Heart right ventricle (tissue), 16 donors: Measurements from ENCODE around the gene POU2F2. TPM values are rescaled to one million over a fixed set of nuclear protein-coding genes. Genes with fewer than 3 reads are reported as not detected.

Source experiments
- ATAC-seq, 8 donors: fragments of 200-7000 bp; cut with Tn5 transposase; one replicate each; pipeline ENCODE4 v1.9.1; 2020; ENCODE audit warnings: mild to moderate bottlenecking in 8 of 8, moderate library complexity in 8 of 8, moderate number of reproducible peaks in 1 of 8
- DNase-seq, 2 donors: peaks; one replicate each; pipeline ENCODE4 v3.0.0-alpha.2; 2020
- H3K27ac ChIP-seq, 10 donors: fragments of 200-600 bp; sonication (generic) in 2 of 10; one replicate each; pipeline versions ENCODE4 v1.5.0 to v1.8.0; 2020 to 2022; ENCODE audit warnings: mild to moderate bottlenecking in 3 of 10
- H3K27me3 ChIP-seq, 7 donors: fragments of 200-600 bp; one replicate each; pipeline ENCODE4 v1.8.0; 2021 to 2022; ENCODE audit warnings: mild to moderate bottlenecking in 2 of 7
- H3K36me3 ChIP-seq, 9 donors: fragments of 200-600 bp; sonication (generic) in 1 of 9; one replicate each; pipeline versions ENCODE4 v1.5.0 to v1.8.0; 2020 to 2022; ENCODE audit warnings: mild to moderate bottlenecking in 2 of 9
- H3K4me1 ChIP-seq, 9 donors: fragments of 200-600 bp; sonication (generic) in 1 of 9; one replicate each; pipeline versions ENCODE4 v1.5.0 to v1.8.0; 2020 to 2022; ENCODE audit warnings: mild to moderate bottlenecking in 4 of 9
- H3K4me3 ChIP-seq, 10 donors: fragments of 200-600 bp; sonication (generic) in 2 of 10; one replicate each; pipeline versions ENCODE4 v1.5.0 to v1.8.0; 2020 to 2022; ENCODE audit warnings: mild to moderate bottlenecking in 7 of 10, moderate library complexity in 2 of 10
- H3K9me3 ChIP-seq, 11 donors: fragments of 200-600 bp in 10 of 11; sonication (generic) in 2 of 11; one replicate each; pipeline versions ENCODE4 v1.5.0 to v1.8.0; 2013 to 2022; ENCODE audit warnings: mild to moderate bottlenecking in 2 of 11, control low read depth in 1 of 11, moderate library complexity in 1 of 11
- WGBS, 2 donors: extraction: QIAGEN DNeasy Blood & Tissue Kit; methylation state at CpG; one replicate each; pipeline ENCODE4 v1.1.7; 2013; ENCODE audit warnings: inconsistent platforms in 1 of 2; 5-methylcytosine and 5-hydroxymethylcytosine counted together
- intact Hi-C, 10 donors: fragments of 100-400 bp; cut with DNase I; formaldehyde crosslinking; loops; one replicate each; pipeline versions ENCODE4 v1.11.1 to v1.14.2; 2022
- polyA plus RNA-seq, 2 donors: library from polyadenylated mRNA; stranded (reverse); fragments of 200-250 nt; gene quantifications; one replicate each; pipeline ENCODE4 v1.2.3, GENCODE V29; 2013
- total RNA-seq, 10 donors: library from RNA; stranded (reverse); fragmentation: NEBNext Ultra II Directional in 3 of 10; extraction: Animal tissue kit (Norgen Biotek cat#: 25700) in 3 of 10; gene quantifications; one replicate each; pipeline versions ENCODE4 v1.2.1 to v1.2.4, GENCODE V29; 2021 to 2023
- TF ChIP-seq, protein P1 (sequence below), 9 donors: fragments of 200-600 bp; sonication (generic) in 2 of 9; IDR thresholded peaks; one replicate each; pipeline versions ENCODE4 v1.5.0 to v1.8.0; 2021 to 2022; ENCODE audit warnings: antibody characterized with exemption in 9 of 9, mild to moderate bottlenecking in 5 of 9, moderate library complexity in 1 of 9
- donor health status: Arrhythmogenic right ventricular cardiomyopathy.
- donor health status: ischemic (EF 13 %, LVEDD 7.1; RV severe dilation, severe dysfunction).
- donor health status: healthy with polysubstance abuse.
- donor health status: DM: no; HTN: yes; CAD: no.
- donor health status: DM: no; HTN: no; CAD: no.
- donor health status: ischemic (EF 25% LVEDD 6.9; RV normal size, moderate dysfunction).
- donor health status: ischemic (EF 25% LVEDD 5.7; RV mildly dilated, moderate dysfunction).
- donor health status: healthy.
- donor health status: DM: yes; HTN: yes; CAD: no.
- donor health status: Ischemic cardiomyopathy.
- donor health status: ischemic (EF 35%, LVEDD 5.7; RV mildly dilated, moderate dysfunction).
- donor health status: nonischemic (EF 11% LVEDD 7.7; RV severe dilation, severe dysfunction).
- donor health status: DM: yes; HTN: yes; CAD: no.
- donor health status: PGD.
- donor health status: ischemic (EF 29% LVEDD 5.4; RV normal size, mild dysfunction).
- donor health status: nonischemic (EF 23%, LVEDD 6.1; RV moderate dilation, normal function).

Gene POU2F2
- total and polyA plus RNA-seq, 12 donors: 0.28 to 3.8 (median 0.69) TPM

DNA sequence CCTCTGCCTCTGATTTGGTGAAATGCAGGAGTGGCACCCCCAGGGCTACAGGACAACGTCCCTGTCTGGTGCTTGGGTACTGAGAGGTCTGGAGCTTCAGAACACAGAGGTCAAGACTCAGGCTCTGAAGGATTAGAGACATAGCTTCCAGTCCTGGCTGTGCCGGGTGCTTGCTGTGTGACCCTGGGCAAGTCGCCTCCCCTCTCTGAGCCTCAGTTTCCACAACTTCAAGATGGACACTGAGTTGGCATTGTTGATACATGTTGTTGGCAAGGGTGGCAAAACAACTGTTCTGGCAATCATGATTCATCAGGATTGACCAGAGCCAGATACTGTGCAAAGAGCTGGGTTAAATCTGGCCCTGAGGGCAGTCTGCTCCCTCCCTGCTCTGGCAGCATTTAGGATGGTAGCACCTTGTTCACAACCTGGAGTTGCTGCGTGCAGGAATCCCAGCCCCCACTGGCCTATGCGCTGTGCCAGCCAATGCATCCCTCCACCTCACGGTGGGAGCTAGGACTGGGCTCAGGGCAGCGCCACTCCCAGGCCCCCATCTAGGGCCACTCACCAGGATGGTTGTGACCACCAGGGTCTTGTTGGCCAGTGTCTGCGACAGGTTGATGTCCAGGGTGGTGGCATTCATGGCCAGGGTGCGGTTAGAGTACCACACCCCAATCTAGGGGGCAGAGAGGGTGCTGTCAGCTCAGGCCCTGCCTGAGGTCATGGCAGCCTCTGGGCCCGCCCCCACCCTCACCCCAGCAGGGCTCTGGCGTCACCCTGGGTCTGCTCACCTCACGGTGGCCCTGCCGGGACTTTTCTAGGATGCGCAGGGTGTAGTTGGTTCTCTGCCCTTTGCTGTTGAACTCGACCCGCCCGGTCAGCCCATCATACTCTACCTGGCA lies 79.0 kb downstream of the POU2F2 start:
- TF ChIP-seq, protein P1, sequence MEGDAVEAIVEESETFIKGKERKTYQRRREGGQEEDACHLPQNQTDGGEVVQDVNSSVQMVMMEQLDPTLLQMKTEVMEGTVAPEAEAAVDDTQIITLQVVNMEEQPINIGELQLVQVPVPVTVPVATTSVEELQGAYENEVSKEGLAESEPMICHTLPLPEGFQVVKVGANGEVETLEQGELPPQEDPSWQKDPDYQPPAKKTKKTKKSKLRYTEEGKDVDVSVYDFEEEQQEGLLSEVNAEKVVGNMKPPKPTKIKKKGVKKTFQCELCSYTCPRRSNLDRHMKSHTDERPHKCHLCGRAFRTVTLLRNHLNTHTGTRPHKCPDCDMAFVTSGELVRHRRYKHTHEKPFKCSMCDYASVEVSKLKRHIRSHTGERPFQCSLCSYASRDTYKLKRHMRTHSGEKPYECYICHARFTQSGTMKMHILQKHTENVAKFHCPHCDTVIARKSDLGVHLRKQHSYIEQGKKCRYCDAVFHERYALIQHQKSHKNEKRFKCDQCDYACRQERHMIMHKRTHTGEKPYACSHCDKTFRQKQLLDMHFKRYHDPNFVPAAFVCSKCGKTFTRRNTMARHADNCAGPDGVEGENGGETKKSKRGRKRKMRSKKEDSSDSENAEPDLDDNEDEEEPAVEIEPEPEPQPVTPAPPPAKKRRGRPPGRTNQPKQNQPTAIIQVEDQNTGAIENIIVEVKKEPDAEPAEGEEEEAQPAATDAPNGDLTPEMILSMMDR (IDR thresholded peaks at IDR 0.05): no peak
- ATAC-seq: peak in 2 of 8 donors; percentile 16 to 25
- Histone ChIP-seq H3K4me3 (no peak overlapping the region), H3K27ac (no peak overlapping the region), H3K9me3 (no peaks in the 10 kb centered on the region), H3K36me3 (no peaks in the 10 kb centered on the region), H3K27me3 (no peaks in the 10 kb centered on the region), H3K4me1 (peaks cover 0 to 11% (median 6%) of the 10 kb centered on the region in 9 donors)
- intact Hi-C loops: no loop called here
- DNase-seq: no peak
- 90 to 94% methylated on average over 17 of the region's 17 CpGs for WGBS, 2 donors

DNA sequence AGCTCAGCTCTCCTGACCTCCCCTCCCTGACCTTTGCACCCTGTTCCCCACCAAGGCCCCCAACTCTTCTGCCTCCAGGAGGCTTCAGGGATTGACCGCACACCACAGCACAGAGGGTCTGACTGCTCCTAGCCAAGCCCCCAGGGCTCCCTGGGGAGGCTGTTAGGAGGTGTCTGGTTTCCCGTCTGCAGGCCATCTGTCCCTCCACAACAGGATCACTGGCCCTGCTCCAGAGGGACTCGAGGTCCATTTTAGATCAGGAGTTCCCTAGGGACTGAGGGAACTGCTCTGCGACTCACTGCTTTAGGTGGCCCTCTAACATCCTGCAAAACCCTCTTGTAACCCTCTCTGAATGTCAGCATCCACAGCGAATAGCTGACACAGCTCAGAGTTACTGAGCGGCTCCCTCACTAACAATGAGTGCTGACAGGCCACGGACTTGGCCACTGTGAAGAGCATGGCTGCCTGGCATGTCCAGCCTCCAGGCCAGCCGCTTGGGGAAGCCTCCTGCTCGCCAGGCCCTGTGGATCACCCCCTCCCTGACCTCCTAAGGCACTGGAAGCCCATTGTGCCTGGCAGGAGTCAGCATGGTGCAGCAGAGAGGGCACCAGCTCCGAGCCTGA lies 79.9 kb downstream of the POU2F2 start:
- no peaks in the 10 kb centered on the region for H3K36me3 ChIP-seq
- H3K4me3 ChIP-seq: no peak overlapping the region
- no peaks in the 10 kb centered on the region for H3K9me3 ChIP-seq
- no peak for DNase-seq
- 30 to 45% methylated on average over 10 of the region's 10 CpGs for WGBS, 2 donors
- peaks cover 0 to 11% (median 6%) of the 10 kb centered on the region in 9 donors for H3K4me1 ChIP-seq
- peak overlapping the region in 3 of 10 donors; percentile 15 to 40 (median 34) for H3K27ac ChIP-seq
- TF ChIP-seq, protein P1 (IDR thresholded peaks at IDR 0.05): no peak
- peak; percentile 18 to 70 (median 62) for ATAC-seq
- intact Hi-C loops: no loop called here
- no peaks in the 10 kb centered on the region for H3K27me3 ChIP-seq

DNA sequence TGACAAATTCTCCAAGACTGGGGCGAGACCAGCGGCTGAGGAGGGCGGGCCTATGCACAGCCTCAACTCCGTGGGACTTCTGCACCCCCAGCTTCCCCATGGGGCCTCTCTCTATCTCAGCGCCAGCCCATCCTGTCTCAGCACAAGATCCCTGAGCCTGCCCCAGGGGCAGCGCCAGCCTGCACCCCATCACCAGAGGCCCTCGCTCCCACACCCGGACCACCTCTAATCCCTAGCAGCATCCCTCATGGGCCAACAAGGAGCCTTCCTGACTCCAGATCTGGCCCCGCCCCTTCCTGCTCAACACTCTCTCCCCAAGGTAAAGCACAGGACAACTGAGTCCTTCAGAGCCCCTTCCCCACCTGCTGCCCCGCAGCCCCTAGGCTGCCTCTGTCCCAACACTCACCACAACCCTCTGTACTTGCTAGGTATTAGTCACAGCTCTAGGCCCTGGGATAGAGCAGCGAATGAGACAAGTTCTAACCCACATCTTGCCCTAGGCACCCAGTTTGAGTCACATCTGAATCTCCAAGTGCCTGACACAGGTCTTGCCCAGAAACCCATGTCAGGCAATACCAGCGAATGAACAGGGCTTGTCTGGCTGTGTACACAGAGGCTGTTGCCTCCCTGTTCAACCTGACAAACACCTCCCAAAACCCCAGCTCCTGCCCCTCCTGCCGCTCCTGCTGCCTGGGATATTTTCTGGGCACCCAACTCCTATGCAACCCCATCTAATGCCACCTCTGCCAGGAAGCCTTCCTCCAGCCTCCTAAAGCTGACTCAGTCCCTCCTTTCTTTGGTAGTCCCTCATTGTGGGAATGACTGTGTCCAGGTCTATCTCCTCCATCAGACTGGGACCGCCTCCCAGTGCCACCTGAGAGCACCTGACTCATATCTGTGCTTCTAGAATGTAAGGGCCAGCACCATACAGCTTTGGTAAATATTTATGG lies 80.8 kb downstream of the POU2F2 start:
- ATAC-seq (no peak), DNase-seq (no peak)
- no peaks in the 10 kb centered on the region for H3K27me3 ChIP-seq
- no peak overlapping the region for H3K4me3 ChIP-seq
- 93 to 95% methylated on average over 14 of the region's 14 CpGs for WGBS, 2 donors
- no peak overlapping the region for H3K27ac ChIP-seq
- H3K36me3 ChIP-seq: no peaks in the 10 kb centered on the region
- intact Hi-C loops: no loop called here
- H3K4me1 ChIP-seq: peaks cover 0 to 11% (median 6%) of the 10 kb centered on the region in 9 donors
- no peaks in the 10 kb centered on the region for H3K9me3 ChIP-seq
- TF ChIP-seq, protein P1 (IDR thresholded peaks at IDR 0.05): no peak

DNA sequence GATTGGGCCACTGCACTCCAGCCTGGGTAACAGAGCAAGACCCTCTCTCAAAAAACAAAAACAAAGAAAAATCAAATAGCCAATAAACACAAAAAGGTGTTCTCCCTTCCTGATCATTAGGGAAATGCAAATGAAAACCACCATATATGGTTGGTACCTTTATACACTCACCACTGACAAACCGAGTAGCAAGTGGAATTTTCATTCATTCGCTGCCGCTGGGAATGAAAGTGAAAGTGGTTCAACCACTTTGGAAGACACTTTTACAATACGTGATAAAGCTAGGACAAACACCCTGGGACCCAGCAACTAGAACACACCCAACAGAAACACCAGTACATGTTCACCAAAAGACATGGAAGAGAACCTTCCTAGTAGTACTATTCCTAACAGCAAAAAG lies 83.3 kb downstream of the POU2F2 start:
- no peaks in the 10 kb centered on the region for H3K36me3 ChIP-seq
- no peak overlapping the region for H3K27ac ChIP-seq
- 63 to 64% methylated on average over 4 of the region's 4 CpGs for WGBS, 2 donors
- ATAC-seq (no peak), DNase-seq (no peak)
- TF ChIP-seq, protein P1 (IDR thresholded peaks at IDR 0.05): no peak
- H3K4me1 ChIP-seq: peaks cover 0 to 11% (median 6%) of the 10 kb centered on the region in 9 donors
- no peak overlapping the region for H3K4me3 ChIP-seq
- no peaks in the 10 kb centered on the region for H3K27me3 ChIP-seq
- no peaks in the 10 kb centered on the region for H3K9me3 ChIP-seq
- intact Hi-C loops: no loop called here
